Left kidney (tissue), 2 donors: ENCODE measurements around the gene SEPTIN10. TPM values are rescaled to one million over a fixed set of nuclear protein-coding genes. Genes with fewer than 3 reads are reported as not detected.
"Not testable (repeated sequence)": the region's sequence is repeated elsewhere in the genome, so short reads cannot be mapped to it uniquely, and the experiment has no call there.

Experiments used
- DNase-seq: peaks from one replicate; pipeline ENCODE4 v3.0.0-alpha.2; 2013
- polyA plus RNA-seq: library from polyadenylated mRNA; unstranded; fragments of 120-200 nt; gene quantifications from one replicate; pipeline ENCODE4 v1.2.1, GENCODE V29; 2013; ENCODE audit not compliant: insufficient read length

SEPTIN10 gene
- polyA plus RNA-seq, 1 donor: 128 TPM

GRCh38 chr2:109604597-109604996 is 9.2 kb downstream of the SEPTIN10 start:
- DNase-seq: no peak

- DNase-seq: no peak
Measured at GRCh38 chr2:109602617-109603188, 11.1 kb downstream of the SEPTIN10 start.

- DNase-seq: no peak
Measured at GRCh38 chr2:109601783-109602182, 12.0 kb downstream of the SEPTIN10 start.

DNA sequence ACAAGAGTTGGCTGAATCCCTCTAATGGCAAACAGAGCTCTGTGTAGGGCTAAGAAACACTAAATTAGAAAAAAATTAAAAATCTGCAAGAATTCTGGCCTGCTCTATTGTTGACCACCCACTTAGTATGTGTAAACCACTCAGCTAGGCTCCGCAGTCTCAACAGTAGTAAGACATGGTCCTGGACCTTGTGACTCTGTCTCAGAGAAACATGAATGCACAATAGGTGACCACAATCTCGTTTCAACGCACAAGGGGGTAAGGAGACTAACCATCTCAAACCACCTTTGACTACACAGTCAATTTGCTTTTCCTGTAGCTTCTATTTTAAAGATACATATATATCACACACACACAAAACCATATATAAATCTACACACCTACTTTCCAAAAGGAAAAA is 16.5 kb downstream of the SEPTIN10 start:
- no peak for DNase-seq

GRCh38 chr2:109595644-109596043 is 18.1 kb downstream of the SEPTIN10 start:
- DNase-seq: no peak

DNA sequence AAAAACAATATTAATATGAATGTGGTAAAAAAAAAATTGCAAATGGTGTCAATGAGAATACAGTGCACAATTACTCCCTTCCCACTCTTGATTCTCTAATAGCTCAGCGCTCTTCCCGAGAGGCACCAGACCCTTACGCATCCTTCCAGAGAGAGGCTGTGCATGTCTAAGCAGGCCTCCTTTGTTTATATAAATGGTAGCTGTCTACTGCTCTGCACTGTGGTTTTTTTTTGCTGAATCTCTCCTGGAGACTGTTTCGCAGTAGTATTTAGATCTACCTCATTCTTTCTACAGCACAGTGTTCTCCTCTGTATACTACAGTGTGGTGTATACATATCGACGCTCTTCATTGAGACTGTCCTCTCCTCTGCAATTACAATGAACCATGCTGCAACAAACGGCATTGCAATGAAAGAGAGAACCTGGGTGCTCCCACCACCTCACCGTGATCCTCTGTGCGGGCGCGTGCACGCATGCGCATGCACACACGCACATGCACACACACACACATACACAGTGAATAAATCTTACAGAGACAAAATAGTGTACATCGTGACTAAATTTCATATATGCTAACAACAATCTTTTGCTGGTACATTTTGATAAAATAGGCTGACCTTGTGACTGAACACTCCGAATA is 19.4 kb downstream of the SEPTIN10 start:
- DNase-seq: no peak

DNA sequence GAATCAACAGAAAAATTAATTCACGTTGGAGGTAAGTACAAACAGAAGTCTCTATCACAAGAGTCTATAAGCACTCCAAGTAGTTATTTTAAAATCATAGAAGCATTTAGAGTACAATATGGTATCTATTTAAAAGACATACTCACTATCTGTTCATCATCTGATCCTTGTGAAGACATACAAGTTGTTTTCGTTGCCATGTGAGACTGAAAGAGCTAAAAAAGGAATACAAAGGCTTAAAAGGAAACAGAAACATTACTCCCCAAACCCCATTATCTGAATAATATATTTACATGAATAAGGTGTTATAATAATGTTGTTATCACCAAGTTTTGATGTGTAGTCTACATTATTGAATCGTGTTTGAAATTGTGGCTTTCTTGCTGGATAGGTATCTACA is 20.9 kb downstream of the SEPTIN10 start:
- DNase-seq: no peak

GRCh38 chr2:109591206-109591605 is 22.6 kb downstream of the SEPTIN10 start:
- no peak for DNase-seq

DNA sequence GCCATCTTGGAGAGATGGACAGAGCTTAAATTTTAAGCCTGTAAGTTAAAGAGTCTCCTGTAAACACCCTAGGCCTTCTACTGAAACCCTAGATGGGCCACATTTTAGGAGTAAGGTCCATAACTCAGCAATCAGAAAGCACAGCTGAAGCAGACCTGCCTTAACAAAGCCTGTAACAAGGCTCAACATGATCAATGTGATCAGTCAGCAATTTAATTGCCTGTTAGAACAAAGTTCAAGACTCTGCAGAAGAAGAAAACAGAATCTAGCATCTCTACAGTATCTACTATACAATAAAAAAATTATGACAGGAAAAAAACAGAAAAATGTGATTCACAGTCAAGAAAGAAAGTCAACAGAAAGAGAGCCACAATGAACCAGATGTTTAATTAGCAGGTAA is 27.1 kb downstream of the SEPTIN10 start:
- DNase-seq: no peak

DNA sequence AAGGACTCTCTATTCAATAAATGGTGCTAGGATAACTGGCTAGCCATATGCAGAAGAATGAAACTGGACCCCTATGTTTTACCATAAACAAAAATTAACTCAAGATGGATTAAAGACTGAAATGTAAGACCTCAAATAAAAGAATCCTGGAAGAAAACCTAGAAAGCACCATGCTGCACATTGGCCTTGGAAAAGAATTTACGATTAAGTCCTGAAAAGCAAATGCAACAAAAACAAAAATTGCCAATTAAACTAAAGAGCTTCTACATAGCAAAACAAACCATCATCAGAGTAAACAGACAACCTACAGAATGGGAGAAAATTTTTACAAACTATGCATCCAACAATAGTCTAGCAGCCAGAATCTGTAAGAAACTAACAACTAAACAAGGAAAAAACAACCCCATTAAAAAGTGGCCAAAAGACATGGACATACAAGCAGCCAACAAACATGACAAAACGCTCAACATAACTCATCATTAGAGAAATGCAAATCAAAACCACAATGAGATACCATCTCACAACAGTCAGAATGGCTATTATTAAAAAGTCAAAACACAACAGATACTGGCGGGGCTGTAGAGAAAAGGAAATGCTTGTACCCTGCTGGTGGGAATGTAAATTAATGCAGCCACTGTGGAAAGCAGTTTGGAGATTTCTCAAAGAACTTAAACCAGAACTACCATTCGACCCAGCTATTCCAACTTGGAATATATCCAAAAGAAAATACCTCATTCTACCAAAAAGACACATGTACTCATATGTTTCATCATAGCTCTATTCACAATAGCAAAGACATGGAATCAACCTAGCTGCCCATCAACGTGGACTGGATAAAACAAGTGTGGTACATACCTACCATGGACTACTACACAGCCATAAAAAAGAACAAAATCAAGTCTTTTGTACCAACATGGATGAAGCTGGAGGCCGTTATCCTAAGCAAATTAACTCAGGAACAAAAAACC is 30.6 kb downstream of the SEPTIN10 start:
- DNase-seq: no peak

DNA sequence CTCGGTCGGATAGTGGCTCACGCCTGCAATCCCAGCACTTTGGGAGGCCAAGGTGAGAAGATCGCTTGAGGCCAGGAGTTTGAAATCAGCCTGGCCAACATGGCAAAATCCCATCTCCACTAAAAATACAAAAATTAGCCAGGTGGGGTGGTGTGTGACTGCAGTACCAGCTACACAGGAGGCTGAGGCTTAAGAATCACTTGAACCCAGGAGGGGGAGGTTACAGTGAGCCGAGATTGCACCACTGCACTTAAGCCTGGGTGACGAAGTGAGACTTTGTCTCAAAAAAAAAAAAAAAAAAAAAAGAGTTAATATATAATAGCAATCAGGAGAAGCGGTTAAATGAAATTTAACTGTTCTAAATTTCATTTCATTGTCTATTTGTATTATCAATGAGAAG is 36.1 kb downstream of the SEPTIN10 start:
- not testable (repeated sequence) for DNase-seq

DNA sequence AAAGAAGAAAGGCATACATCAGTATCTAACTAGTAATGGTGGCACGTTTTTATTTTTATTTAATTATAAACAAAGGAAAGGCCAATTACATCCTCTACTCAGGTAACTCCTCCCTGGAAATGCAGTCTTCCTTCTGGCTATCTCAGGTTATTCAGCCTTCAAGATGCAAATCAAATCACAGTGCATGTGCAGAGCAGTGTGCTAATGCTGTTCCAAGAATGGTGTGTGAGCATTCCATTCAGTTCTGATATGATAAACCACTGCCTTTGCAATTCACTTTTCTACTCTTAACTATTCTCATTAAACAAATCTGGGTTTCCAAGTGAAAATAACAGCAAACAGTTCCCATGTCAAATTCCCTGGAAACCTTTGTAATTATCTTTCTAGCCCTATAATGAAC is 38.4 kb downstream of the SEPTIN10 start:
- no peak for DNase-seq

DNA sequence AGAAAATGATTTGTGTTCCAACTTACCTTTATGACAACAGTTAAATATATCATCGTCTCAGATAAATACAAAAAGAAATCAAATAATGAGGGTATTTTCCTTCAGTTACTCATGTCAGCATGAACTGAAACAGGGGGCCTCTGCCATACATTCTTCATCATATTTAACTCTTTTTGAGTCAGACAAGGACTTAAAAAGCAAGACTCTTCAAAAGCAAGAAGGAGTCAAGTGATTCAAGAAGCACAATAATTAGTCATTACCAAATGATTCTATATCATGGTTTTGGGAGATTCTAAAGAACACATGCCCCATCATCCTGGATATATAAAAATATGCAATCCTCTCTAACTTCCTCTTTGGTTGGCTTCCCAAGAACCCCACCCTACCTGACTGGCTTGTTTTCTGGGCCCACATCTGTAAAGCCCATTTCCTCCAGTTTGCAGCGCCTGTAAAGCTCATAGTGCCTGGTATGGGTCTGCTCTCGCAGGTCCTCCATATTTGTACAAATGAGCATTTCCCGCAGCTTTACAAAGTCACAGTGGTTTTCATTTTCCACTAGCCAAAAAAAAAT is 49.7 kb downstream of the SEPTIN10 start:
- no peak for DNase-seq

DNA sequence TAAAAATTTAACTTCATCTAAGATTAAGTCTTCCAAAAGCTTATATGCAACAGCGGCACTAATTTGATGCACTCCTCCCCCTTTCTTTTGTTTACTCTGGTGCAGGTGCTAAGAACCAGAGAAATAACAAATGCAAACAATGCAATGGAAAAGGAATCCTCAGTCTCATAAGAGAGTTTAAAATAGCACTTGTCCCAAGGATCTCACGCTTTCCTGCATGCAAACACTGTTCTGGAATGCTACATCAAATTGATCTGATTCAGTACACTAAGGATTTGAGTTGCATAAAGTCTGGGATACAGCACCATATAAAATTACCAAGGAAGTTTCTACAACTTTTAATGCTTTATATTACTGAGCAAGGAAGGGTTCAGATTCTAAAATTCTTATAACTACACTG is 50.5 kb downstream of the SEPTIN10 start:
- no peak for DNase-seq

DNA sequence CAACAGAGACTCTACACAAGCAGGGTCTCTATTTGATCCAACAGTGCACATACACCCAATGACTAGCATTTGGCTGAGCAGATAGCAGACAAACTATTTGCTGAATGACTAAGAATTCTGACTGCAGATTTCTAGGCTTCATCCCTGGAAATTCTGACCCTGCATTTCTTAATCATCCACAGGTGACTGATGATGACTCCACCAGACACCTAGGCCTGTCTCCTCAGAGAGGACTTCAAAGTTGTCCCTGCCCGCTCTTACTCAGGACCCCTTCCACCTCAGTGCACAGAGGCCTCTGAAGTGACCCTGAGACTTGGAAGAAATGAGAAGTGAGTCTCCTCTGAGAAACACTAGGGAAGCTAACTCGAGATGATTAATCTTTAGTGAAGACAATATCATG is 51.3 kb downstream of the SEPTIN10 start:
- DNase-seq: no peak

GRCh38 chr2:109560265-109560664 is 53.5 kb downstream of the SEPTIN10 start:
- DNase-seq: no peak

- no peak for DNase-seq
Measured at GRCh38 chr2:109558076-109558882, 55.5 kb downstream of the SEPTIN10 start.

- DNase-seq: no peak
Measured at GRCh38 chr2:109557309-109557708, 56.5 kb downstream of the SEPTIN10 start.

GRCh38 chr2:109555346-109555900 is 58.3 kb downstream of the SEPTIN10 start:
- DNase-seq: no peak

GRCh38 chr2:109554758-109555157 is 59.0 kb downstream of the SEPTIN10 start:
- no peak for DNase-seq

GRCh38 chr2:109549016-109549590 is 64.7 kb downstream of the SEPTIN10 start:
- DNase-seq: no peak
